Loucy (cell line): ENCODE measurements around the gene ASMTL.

Experiments used
- H2AFZ ChIP-seq: fragments of 200-600 bp; sonication (generic); 2 replicates; pipeline ENCODE4 v1.6.0; 2016; ENCODE audit warnings: antibody characterized with exemption, mild to moderate bottlenecking, low read length, moderate library complexity
- H3F3A ChIP-seq: fragments of 200-600 bp; 2 replicates; pipeline ENCODE4 v1.6.0; 2016; ENCODE audit warnings: antibody characterized with exemption, low read depth, mild to moderate bottlenecking
- H3K27me3 ChIP-seq: fragments of 200-600 bp; sonication (generic); 2 replicates; pipeline ENCODE4 v1.6.1; 2014; ENCODE audit warnings: low read length, mild to moderate bottlenecking; ENCODE audit not compliant: insufficient read depth, poor library complexity, severe bottlenecking
- H3K36me3 ChIP-seq: fragments of 200-600 bp; sonication (generic); 2 replicates; pipeline ENCODE4 v1.6.1; 2016; ENCODE audit warnings: low read length; ENCODE audit not compliant: insufficient read depth
- H3K4me1 ChIP-seq: fragments of 200-600 bp; sonication (generic); 2 replicates; pipeline ENCODE4 v1.5.1; 2014; ENCODE audit warnings: low read length, mild to moderate bottlenecking; ENCODE audit not compliant: insufficient read depth, poor library complexity, severe bottlenecking
- H3K4me2 ChIP-seq: fragments of 200-600 bp; sonication (generic); 2 replicates; pipeline ENCODE4 v1.6.0; 2014; ENCODE audit warnings: antibody characterized with exemption, low read length, low read depth, mild to moderate bottlenecking; ENCODE audit not compliant: poor library complexity, severe bottlenecking
- H3K4me3 ChIP-seq: fragments of 200-600 bp; sonication (generic); 2 replicates; pipeline ENCODE4 v1.5.1; 2014; ENCODE audit warnings: low read length, mild to moderate bottlenecking, mixed read lengths; ENCODE audit not compliant: poor library complexity, severe bottlenecking
- H3K79me2 ChIP-seq: fragments of 200-600 bp; sonication (generic); 2 replicates; pipeline ENCODE4 v1.6.1; 2014; ENCODE audit warnings: low read length; ENCODE audit not compliant: insufficient read depth
- H3K9ac ChIP-seq: fragments of 200-600 bp; sonication (generic); 2 replicates; pipeline ENCODE4 v1.6.0; 2014; ENCODE audit warnings: mild to moderate bottlenecking, low read depth, low read length, moderate library complexity; ENCODE audit not compliant: poor library complexity, severe bottlenecking
- H3K9me2 ChIP-seq: fragments of 200-600 bp; sonication (generic); replicated peaks from 2 replicates; pipeline ENCODE4 v1.6.1; 2016; ENCODE audit warnings: low read depth, low read length, mixed read lengths
- H3K9me3 ChIP-seq: fragments of 200-600 bp; sonication (generic); 2 replicates; pipeline ENCODE4 v1.6.1; 2014; ENCODE audit warnings: mild to moderate bottlenecking, antibody characterized with exemption, low read length, low read depth; ENCODE audit not compliant: insufficient read depth
- H4K20me1 ChIP-seq: fragments of 200-600 bp; sonication (generic); 2 replicates; pipeline ENCODE4 v1.6.0; 2014; ENCODE audit warnings: antibody characterized with exemption, low read length, mild to moderate bottlenecking; ENCODE audit not compliant: insufficient read depth, poor library complexity, severe bottlenecking
- CTCF ChIP-seq: fragments of 200-600 bp; sonication (generic); conservative IDR thresholded peaks from 2 replicates; pipeline ENCODE4 v1.5.1; 2014; ENCODE audit warnings: mild to moderate bottlenecking, antibody characterized with exemption, low read length
- EZH2phosphoT487 ChIP-seq: fragments of 200-600 bp; IDR thresholded peaks from 2 replicates; pipeline ENCODE4 v1.6.1; 2018; ENCODE audit warnings: antibody characterized with exemption, mild to moderate bottlenecking, moderate library complexity, borderline replicate concordance

ASMTL gene

GRCh38 chrX:1359477-1359873, 93.2 kb downstream of the ASMTL start:
- Histone ChIP-seq H4K20me1 (no peaks in the 10 kb centered on the region), H3K4me2 (no peak overlapping the region), H3K9me2 (no peaks in the 10 kb centered on the region), H3K36me3 (no peaks in the 10 kb centered on the region), H2AFZ (no peak overlapping the region), H3F3A (no peaks in the 10 kb centered on the region), H3K27me3 (no peaks in the 10 kb centered on the region), H3K9ac (no peak overlapping the region), H3K9me3 (no peaks in the 10 kb centered on the region), H3K79me2 (no peaks in the 10 kb centered on the region), H3K4me1 (no peaks in the 10 kb centered on the region), H3K4me3 (no peak overlapping the region)
- no peak for TF ChIP-seq EZH2phosphoT487
- no peak for TF ChIP-seq CTCF

GRCh38 chrX:1358793-1359476, 93.8 kb downstream of the ASMTL start:
- H3K36me3 ChIP-seq, result no peaks in the 10 kb centered on the region
- H2AFZ ChIP-seq, result no peak overlapping the region
- H4K20me1 ChIP-seq, result no peaks in the 10 kb centered on the region
- H3F3A ChIP-seq, result no peaks in the 10 kb centered on the region
- H3K9ac ChIP-seq, result no peak overlapping the region
- no peaks in the 10 kb centered on the region for H3K79me2 ChIP-seq
- H3K27me3 ChIP-seq, result no peaks in the 10 kb centered on the region
- TF ChIP-seq CTCF, result no peak
- no peak for TF ChIP-seq EZH2phosphoT487
- no peaks in the 10 kb centered on the region for H3K9me3 ChIP-seq
- H3K4me3 ChIP-seq, result no peak overlapping the region
- no peaks in the 10 kb centered on the region for H3K4me1 ChIP-seq
- no peak overlapping the region for H3K4me2 ChIP-seq
- H3K9me2 ChIP-seq, result no peaks in the 10 kb centered on the region

- Histone ChIP-seq H3K4me1 (no peaks in the 10 kb centered on the region), H3K4me2 (no peak overlapping the region), H3K9me3 (no peaks in the 10 kb centered on the region), H4K20me1 (no peaks in the 10 kb centered on the region), H3K9ac (no peak overlapping the region), H3K9me2 (no peaks in the 10 kb centered on the region), H3K27me3 (no peaks in the 10 kb centered on the region), H3F3A (no peaks in the 10 kb centered on the region), H3K4me3 (no peak overlapping the region), H3K36me3 (no peaks in the 10 kb centered on the region), H2AFZ (no peak overlapping the region), H3K79me2 (no peaks in the 10 kb centered on the region)
- no peak for TF ChIP-seq CTCF
- no peak for TF ChIP-seq EZH2phosphoT487
Observed at GRCh38 chrX:1357993-1358392, 94.7 kb downstream of the ASMTL start.
